Activated T-cell treated with anti-CD3 and anti-CD28 coated beads for 4 hours (primary cell): ENCODE results near the gene ISG20.
"Not testable (repeated sequence)": the region's sequence is repeated elsewhere in the genome, so short reads cannot be mapped to it uniquely, and the experiment has no call there.

Source experiments
- DNase-seq: peaks from one replicate; pipeline ENCODE4 v3.0.0-alpha.2; 2020

The ISG20 gene

DNA sequence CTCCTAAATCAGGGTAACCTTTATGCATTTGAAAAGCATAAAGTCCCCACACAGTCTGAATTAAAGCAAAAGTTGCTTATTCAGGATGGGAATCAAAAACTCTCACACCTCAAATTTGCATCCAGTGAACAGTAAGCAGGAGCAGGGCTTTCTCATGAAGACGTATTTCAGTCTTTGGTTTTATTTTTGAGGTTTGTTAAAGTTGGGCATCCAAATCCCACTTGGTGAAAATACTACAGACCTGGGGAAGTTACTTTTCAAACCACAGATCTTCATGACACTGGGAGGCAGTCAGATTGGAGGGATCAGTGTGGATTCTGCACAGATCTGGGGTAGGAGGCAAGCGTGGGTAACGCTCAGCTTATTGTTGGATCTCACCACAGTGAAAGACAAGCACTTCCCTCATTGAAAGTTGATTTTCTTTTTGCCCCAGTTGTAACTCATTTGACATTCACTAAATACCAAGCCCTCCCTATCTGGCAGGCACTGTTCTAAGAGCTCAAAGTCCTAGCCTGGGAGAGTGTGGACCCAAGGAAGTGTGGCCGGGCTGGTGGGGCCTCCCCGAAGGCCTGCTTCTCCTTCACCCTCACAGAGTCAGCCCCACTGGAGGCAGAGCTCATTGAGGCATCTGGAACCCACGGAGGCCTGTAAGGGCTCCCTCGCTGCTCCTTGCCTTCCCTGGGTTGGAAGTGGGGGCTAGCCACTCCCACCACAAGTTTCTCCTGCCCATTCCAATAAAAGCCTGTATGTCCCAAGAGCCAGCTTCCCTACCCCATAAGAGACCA, 783 bp upstream of the ISG20 start:
- no peak for DNase-seq

DNA sequence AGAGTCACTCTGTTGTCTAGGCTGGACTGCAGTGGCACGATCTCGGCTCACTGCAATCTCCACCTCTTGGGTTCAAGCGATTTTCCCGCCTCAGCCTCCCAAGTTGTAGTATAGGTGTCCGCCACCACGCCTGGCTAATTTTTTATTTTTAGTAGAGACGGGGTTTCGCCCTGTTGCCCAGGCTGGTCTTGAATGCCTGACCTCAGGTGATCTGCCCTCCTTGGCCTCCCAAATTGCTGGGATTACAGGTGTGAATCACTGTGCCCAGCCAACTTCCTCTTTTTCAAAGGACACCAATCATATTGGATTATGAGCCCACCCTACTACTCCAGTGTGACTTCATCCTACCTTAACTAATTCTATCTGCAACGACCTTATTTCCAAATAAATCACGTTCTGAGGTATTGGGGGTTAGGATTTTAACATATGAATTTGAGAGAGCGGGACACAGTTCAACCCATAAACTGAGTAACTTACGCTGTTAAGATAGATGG, 3.2 kb downstream of the ISG20 start:
- DNase-seq: no peak

DNA sequence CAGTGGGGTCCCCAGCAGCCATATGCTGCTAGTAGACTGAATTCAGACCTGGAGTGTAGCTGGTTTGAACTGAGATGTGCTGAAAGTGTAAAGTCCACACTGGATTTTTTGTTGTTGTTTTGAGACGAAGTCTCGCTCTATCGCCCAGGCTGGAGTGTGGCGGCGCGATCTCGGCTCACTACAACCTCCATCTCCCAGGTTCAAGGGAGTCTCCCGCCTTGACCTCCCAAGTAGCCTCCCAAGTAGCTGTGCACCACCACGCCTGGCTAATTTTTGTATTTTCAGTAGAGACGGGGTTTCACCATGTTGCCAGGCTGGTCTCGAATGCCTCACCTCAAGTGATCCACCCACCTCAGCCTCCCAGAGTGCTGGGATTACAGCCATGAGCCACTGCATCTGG, 3.7 kb downstream of the ISG20 start:
- not testable (repeated sequence) for DNase-seq

DNA sequence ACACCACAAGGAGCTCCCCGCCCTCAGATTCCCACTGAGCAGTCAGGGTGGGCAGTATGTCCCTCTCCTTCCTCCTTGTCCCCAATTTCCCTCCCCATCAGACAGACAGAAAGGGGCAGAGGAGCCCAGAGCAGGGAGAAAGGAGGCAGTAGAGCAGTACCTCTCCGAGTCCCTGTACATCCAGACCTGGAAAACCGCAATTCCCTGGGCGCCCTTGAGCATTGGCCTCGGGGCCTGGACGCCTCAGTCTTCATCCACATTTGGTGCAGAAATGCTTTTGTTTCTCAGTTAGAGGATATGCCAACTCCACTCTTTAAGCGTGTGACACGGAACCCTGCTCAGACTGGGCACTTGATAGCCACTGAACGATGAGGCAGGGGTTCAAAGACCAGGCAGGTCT, 5.9 kb downstream of the ISG20 start:
- DNase-seq: no peak

DNA sequence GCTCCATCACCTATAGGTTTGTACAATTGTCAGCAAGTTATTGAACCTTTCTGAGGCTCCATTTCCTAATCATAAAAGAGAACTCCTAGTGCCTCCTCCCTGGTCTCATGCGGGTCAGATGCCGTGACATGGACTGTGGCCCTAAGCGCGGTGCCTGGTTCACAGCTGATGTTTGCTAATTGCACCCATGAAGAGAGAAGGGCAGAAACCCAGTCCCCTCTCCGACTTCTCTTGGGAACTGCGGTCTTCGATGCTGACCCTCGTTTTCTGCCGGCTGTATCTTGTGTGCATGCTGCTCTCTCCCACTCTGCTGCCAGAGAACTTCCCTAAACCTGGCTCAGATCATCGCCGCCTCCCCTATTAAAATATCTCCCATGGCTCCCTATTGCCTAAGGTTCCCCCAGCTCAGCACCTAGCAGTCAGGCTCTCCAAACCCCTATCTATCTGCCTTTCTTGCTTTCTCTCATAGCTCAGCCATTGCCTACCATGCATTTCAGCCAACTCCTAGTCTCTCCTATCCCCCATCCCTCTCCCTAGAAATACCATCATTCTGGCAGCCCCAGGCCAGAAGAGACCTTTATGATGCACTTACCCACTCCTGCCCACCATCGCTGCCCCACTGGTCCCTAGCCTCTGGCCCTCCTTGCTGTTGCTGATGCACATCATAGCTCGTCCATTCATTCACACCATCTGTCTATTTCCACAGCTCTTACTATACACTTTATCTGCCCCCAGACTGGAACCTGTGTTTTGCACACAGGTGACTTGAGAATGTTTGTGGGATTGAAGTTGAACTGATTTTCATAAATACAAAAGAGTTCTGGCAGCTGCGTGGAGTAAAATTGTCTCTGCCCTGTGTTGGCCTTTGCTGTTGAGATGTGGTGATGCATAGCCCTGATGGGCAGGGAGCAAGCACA, 6.6 kb downstream of the ISG20 start:
- DNase-seq: no peak

DNA sequence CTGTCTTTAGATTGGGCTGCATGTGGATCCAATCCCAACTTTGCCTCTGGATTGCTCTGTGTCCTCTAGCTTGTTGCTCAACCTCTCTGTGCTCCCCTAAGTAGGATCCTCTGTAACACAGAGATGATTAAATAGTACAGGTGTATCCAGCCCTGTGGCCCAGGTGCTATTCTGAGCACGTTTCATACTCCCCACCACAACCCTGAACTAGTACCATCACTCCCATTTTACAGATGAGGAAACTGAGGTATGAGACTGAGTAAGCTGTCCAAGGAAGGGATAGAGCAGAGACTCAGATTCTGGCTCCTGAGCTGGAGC, 7.2 kb downstream of the ISG20 start:
- no peak for DNase-seq

DNA sequence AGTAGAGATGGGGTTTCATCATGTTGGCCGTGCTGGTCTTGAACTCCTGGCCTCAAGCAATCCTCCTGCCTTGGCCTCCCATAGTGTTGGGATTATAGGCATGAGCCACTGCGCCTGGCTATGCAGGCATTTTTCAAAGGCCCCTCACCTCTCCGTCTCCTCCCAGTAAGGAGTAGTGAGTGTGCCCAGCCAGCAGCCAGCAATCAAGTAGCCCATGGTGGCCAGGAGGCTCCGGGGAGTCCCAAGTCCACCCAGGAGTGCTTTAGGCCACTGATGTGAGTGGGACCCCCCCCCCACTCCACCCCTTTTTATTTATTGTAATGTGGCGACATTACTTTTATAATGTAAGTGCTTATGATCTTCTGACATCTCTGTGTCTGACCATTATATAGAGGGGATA, 8.1 kb downstream of the ISG20 start:
- no peak for DNase-seq

DNA sequence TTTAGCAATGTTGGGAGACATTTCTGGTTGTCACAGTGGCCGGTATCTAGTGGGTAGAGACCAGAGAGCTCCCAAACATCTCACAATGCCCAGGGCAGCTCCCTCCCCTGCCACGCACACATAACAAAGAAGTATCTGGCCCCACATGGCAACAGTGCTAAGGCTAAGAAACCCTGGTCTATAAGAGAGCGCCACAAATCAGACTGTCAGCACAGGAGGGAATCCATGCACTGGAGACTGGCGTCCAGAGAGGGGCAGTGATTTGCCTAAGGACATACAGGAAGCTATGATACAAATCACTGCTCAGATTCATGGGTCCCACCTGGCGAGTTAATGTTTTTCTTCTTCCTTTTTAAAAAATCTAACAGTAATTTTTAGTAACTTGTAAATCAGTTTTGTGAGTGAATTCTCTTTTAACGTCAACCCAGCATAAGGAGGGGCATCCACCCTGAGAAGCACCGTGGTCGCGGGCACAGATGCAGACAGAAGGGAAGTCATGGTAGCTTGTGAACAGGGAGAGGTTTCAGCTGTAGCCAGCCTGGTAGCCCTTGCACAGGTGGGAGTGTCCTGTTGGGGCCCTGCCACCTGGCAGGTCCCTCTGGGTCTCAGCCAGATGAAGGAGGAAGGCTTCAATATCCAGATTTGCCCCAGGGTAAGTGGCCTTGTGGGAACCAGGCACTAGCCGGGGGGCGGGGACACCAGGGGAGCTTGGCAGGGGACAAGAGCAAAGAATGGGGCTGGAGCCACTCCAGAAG, 8.7 kb downstream of the ISG20 start:
- no peak for DNase-seq

DNA sequence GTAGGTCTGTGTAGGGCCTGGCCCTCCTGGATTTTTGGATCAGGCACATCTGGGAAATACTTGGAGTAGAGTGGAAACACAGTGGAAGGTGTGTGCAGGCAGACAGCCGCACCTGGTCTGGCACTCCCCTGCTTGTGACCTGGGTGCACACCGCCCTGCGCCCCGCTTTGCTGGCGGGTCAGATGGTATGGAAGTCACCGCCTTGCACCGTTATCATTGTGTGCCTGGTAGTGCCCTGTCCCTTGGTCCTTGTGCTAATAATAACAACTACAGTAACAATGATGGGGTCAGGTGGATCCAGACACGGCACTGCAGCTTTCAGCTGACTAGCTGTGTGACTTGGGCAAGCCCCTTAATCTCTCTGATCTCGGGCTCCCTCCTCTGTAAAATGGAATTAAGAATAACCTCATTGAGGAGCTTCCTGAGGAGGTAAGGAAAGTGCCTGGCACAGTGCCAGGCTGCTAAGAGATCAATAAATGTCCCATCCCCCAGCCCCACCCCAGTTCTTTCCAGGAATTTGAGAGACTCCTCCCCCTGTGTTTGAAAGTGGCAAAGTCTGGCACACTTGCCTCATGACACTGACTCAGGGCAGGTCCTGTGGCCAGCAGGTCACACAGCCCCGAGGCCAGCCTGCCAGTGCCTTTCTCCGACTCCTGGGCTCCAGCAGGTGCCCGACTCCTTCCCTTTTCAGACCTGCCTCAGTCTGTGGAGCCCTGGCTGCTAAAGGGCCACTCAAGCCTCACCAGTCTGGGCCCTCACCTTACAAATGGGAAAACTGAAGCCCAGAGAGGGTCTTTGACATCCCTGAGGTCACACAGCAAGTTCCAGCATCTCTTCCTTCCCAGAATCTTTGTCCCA, 9.8 kb downstream of the ISG20 start:
- DNase-seq: no peak

DNA sequence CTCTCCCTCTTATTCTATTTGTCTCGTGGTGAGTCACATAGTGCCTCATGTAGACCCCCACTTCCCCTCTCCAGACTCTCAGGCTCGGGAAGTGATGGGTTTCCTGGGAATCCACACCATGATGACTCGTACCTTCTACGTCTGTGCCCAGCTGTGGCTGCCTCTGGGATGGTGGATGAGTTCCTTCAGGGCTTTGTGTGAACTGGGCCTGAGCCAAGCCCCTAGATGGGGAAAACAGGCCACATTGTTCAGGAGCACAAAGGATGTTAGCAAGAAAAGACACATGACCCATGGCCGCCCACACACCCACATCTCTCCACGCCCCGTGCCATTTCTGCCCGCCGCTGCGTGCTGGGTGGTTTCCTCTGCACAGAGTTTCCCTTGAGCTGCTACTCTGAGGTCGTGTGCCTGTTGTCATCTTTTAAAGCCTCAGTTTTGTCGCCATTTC, 10.5 kb downstream of the ISG20 start:
- peak; percentile 69 for DNase-seq

DNA sequence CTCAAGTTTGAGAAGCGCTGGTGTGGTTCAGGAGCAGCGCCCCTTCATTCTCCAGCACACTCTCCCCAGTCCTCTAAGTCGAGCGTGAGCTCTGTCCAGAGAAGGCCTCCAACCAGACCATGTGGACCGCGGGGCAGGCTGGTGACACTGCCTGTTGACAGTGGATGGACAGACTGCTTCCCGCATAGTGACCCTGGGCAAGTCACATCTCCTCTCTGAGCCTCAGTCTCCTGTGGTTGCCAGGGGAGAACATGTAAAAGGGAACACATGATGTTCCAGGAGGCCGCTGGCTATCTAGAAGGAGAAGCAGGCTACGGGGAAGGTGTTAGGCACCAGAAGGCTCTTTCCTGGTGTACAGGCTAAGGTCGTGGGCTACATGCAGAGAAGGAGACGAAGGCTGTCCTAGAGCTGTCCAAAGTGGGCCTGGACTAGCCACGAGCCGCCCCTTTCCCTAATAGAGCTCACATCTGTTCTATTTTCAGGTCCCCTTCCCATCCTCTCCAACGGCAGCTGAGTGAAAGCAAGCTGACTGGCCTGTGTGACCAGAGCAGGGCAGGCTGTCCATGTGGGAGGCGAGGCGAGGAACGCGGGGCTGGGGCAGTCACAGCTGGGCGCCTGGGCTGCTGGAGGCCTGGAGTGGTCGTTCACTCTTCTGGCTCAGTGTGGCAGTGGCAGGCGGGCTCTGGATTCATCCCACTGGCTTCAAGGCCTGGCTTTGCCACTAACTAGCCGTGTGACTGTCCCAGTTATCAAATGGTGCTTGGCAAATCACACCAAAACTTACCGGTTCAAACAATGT, 11.1 kb downstream of the ISG20 start:
- DNase-seq: no peak

DNA sequence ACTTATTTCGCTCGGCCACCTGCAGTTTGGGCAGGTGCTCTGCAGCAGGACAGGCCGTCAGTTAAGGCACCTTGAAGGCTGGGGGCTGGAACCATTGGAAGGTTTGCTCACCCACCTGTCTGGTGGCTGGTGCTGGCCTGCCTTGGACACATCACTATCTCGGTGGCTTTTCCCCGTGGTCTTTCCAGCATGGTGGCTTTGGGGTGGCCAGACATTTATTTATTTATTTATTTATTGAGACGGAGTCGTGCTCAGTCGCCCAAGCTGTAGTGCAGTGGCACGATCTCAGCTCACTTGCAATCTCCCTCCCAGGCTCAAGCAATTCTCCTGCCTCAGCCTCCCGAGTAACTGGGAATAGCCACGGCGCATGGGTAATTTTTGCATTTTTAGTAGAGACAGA, 11.7 kb downstream of the ISG20 start:
- DNase-seq: no peak

DNA sequence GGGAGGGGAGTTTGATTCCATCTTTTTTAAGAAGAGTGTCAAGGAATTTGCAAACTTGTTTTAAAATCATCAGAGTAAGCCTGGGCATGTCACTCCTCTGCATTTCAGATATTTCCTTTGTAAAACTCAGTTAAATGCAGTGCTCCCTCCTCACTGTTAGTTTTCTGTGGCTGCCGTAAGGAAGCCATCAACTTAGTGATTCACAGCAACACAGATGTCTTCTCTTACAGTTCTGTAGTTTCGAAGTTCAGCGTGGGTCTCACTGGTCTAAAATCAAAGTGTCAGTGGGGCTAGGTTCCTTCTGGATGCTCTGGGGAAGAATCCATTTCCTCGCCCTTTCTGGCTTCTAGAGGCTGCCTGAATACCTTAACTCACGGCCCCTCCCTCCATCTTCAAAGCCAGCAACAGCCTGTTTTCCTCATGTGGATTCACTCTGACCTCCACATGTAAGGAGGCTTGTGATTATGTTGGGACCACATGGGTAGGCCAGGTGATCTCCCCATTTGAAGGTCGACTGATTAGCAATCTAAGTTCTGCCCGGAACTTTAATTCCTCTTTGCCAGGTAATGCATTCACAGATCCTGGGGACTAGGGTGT, 12.4 kb downstream of the ISG20 start:
- no peak for DNase-seq

DNA sequence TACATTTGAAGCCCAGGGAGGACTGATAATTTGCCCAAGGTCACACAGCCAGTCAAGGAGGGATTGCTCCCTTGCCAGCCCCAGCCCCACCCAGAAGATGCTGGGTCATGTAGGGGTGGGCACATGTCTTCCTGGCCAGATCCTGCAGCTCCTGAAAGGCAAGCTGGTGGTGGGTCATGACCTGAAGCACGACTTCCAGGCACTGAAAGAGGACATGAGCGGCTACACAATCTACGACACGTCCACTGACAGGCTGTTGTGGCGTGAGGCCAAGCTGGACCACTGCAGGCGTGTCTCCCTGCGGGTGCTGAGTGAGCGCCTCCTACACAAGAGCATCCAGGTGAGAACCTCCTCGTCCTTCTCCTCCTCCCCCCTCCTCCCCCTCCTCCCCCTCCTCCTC, 13.2 kb downstream of the ISG20 start:
- no peak for DNase-seq

DNA sequence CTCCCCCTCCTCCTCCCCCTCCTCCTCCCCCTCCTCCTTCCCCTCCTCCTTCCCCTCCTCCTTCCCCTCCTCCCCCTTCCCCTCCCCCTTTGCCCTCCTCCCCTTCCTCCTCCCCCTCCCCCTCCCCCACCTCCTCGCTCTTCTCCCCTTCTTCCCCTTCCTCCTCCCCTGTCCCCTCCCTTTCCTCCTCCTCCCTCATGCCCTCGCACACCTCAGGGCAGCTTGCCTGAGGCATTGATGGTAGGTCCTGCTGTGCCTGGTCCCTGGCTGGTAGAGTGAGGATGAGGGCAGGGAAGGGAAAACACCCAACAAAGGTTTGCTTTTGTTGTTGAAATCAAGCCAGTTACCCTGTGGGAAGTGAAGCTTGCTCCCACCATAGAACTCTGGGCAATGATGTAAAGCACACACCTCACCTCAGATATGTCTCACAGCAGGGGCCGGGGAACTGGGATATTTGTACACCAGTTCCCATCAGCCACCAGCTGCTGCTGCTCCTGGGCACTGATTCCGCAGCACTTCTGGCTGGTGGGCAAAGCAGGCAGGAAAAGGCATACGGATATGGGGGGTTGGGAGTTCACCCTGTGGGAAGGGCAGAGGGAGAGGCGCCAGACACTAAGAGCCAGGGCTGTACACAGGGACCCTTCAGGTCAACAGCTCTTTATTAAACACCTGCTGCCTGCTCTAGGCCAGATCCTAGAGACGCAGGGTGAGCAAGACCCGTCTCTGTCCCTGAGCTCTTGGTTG, 13.8 kb downstream of the ISG20 start:
- no peak for DNase-seq

DNA sequence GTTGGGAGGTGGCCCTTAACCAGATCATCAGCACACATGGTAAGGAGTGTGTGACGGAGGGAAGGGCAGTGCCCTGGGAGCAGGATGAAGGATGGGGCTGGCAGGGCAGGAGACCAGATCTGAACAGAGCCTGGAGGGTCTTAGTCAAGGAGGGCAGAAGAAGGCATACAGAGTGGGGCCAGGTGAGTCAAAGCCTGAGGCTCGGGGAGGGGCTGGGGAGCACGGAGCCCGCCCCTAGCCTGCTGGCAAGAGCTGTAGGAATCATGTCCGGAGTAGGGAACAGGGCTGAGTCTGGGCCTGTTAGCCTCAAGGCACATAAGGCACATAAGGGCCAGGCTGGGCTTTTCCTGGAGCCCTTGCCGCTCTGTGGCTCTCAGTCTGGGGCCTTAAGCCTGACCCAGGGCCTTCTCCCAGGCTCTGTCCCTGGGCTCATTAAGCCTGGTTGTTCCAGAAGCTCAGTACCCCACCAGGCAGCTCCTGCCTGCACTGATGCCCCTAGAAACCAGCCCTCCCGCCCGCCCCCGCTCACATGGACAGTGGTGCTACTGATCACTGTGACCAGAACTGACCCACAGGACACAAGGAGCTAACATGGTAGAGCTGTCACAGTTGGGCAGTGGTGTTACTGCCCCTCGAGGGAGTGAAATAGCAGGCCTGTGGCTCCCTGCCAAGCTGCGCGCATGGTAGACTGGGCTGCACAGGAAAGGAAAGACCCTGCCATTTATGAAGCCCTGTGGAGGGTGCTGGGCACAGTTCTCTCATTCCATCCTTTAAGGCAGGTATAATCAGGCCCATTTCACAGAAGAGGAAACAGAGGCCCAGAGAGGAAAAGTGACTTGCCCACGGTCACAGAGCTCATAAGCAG, 14.6 kb downstream of the ISG20 start:
- no peak for DNase-seq

DNA sequence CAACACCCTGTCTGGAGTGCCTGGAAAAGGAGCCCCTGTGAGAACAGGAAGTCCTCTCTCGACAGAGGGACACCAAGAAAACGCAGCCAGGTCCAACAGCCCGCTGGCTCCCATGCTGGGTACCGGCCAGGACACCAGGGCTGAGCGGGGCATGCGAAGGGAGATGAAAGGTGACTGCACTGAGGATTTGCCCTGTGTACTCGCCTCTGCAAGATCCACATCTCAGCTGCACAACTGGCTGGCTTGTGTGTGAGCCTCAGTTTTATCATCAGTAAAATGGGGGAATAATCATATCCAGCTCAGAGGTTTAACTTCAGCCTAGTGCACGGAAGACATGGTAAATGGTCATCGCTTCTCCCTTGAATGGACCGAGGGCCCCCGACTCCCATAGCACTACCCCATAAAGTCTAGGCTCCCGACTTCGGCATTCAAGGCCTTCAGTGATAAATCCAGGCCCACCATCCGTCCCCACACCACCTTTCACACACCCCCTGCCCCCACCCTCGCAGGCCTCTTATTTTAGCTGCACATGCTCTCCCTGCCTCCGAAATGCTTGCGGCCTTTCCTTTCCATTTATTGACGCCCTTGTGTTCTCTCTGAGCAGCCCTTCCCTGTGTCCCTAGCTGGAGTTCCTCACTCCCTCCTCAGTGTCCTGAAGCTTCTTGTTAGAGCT, 15.8 kb downstream of the ISG20 start:
- no peak for DNase-seq

DNA sequence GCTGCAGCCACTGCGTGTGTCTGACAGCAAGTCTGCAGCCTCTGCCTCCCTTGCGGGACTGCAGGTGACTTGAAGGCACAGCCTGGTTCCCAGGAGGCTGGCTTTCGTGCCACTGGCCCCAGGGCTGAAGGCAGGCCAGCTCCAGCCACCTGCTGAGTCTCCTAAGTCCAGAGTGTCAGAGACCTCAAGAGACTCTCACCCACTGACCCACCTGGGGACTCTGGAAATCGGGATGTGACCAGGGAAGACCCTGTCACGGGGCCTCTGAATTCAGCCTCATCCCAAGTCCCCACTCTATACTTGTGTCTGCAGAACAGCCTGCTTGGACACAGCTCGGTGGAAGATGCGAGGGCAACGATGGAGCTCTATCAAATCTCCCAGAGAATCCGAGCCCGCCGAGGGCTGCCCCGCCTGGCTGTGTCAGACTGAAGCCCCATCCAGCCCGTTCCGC, 16.3 kb downstream of the ISG20 start:
- DNase-seq: no peak
